K562 (cell line): ENCODE data around the gene NAA15.

Experiments
- FOXJ3 ChIP-seq: sonication (generic); formaldehyde crosslinking; IDR thresholded peaks from 2 replicates; pipeline ENCODE4 v1.4.0; 2020; ENCODE audit warnings: mild to moderate bottlenecking, missing genetic modification reagents
- IRF2 ChIP-seq: sonication (generic); formaldehyde crosslinking; IDR thresholded peaks from 2 replicates; pipeline ENCODE4 v1.8.1; 2022; ENCODE audit warnings: mild to moderate bottlenecking, missing genetic modification reagents
- KDM2B ChIP-seq: fragments of 250-450 bp; sonication (Bioruptor Pico); IDR thresholded peaks from 2 replicates; pipeline ENCODE4 v1.8.0; 2021; ENCODE audit warnings: mild to moderate bottlenecking, moderate library complexity
- LCOR ChIP-seq: sonication (generic); formaldehyde crosslinking; IDR thresholded peaks from 2 replicates; pipeline ENCODE4 v1.8.0; 2022; ENCODE audit warnings: mild to moderate bottlenecking, missing genetic modification reagents
- MCM5 ChIP-seq: fragments of 450-650 bp; IDR thresholded peaks from 2 replicates; pipeline ENCODE4 v1.6.1; 2016; ENCODE audit warnings: low read depth
- MXI1 ChIP-seq: IDR thresholded peaks from 2 replicates; pipeline ENCODE4 v1.6.1; 2011; ENCODE audit warnings: low read depth, mild to moderate bottlenecking, improper control_type of control experiment, low read length
- NR2F6 ChIP-seq: fragments of 450-650 bp; formaldehyde crosslinking; IDR thresholded peaks from 2 replicates; pipeline ENCODE4 v1.4.0; 2020; ENCODE audit warnings: mild to moderate bottlenecking
- NR4A1 ChIP-seq, 2 experiments: fragments of 250-450 bp in 1 of 2; fragments of 450-650 bp in 1 of 2; sonication (Bioruptor Pico) in 1 of 2; IDR thresholded peaks; 2 replicates each; pipeline versions ENCODE4 v1.4.0 to v1.6.1; 2016 to 2020; ENCODE audit warnings: mild to moderate bottlenecking in 2 of 2, missing compliant biosample characterization in 1 of 2, missing genetic modification characterization in 1 of 2, moderate library complexity in 1 of 2
- POLR2A ChIP-seq: fragments of 450-650 bp; conservative IDR thresholded peaks from 2 replicates; pipeline ENCODE4 v1.6.1; 2016
- POLR2H ChIP-seq: IDR thresholded peaks from 2 replicates; pipeline ENCODE4 v1.6.1; 2016; ENCODE audit warnings: missing genetic modification characterization, low read depth, mild to moderate bottlenecking, control low read depth, missing compliant biosample characterization, moderate library complexity
- RAD21 ChIP-seq, 2 experiments: fragments of 250-450 bp in 1 of 2; fragments of 450-650 bp in 1 of 2; sonication (Bioruptor Pico) in 1 of 2; formaldehyde crosslinking in 1 of 2; IDR thresholded peaks in 1 of 2; conservative IDR thresholded peaks in 1 of 2; 2 replicates each; pipeline versions ENCODE4 v1.4.0 to v1.8.0; 2020 to 2022; ENCODE audit warnings: mild to moderate bottlenecking in 2 of 2, moderate library complexity in 1 of 2
- ZBTB7A ChIP-seq: IDR thresholded peaks from 2 replicates; pipeline ENCODE4 v1.6.1; 2011; ENCODE audit warnings: low read depth, mild to moderate bottlenecking, low read length, moderate library complexity, borderline replicate concordance; ENCODE audit not compliant: control insufficient read depth

GRCh38 chr4:139300431-139301112 is 733 bp upstream of the NAA15 start:
- TF ChIP-seq FOXJ3 (CRISPR knock-in tag) = no peak
- TF ChIP-seq LCOR (CRISPR knock-in tag) = no peak
- no peak for TF ChIP-seq NR4A1 (CRISPR knock-in tag; IDR thresholded peaks at IDR 0.05)
- TF ChIP-seq NR4A1 (tag; IDR thresholded peaks at IDR 0.05) = no peak
- no peak for TF ChIP-seq MCM5
- no peak for TF ChIP-seq MXI1
- TF ChIP-seq RAD21 (CRISPR knock-in tag; conservative IDR thresholded peaks at IDR 0.05 in 1 of 2, IDR thresholded peaks at IDR 0.05 in 1 of 2) = no peak
- no peak for TF ChIP-seq POLR2A
- no peak for TF ChIP-seq KDM2B (CRISPR knock-in tag)
- no peak for TF ChIP-seq POLR2H (tag)
- TF ChIP-seq ZBTB7A = no peak
- TF ChIP-seq IRF2 (CRISPR knock-in tag) = no peak
- no peak for TF ChIP-seq NR2F6 (CRISPR knock-in tag)
